MM.1S (cell line): ENCODE data around the gene FANCC.

ENCODE experiments used
- DNase-seq: peaks from one replicate; pipeline ENCODE4 v3.0.0-alpha.2; 2015
- H2AFZ ChIP-seq: fragments of 300-600 bp; sonication (generic); 2 replicates; pipeline ENCODE4 v1.6.0; 2016; ENCODE audit warnings: antibody characterized with exemption, low read length
- H3F3A ChIP-seq: fragments of 300-600 bp; sonication (generic); 2 replicates; pipeline ENCODE4 v1.6.1; 2016; ENCODE audit warnings: mild to moderate bottlenecking, antibody characterized with exemption, low read length, moderate library complexity, mixed read lengths; ENCODE audit not compliant: insufficient read depth
- H3K27ac ChIP-seq: fragments of 300-600 bp; sonication (generic); 2 replicates; pipeline ENCODE4 v1.5.1; 2016; ENCODE audit warnings: mild to moderate bottlenecking, low read length
- H3K27me3 ChIP-seq: fragments of 300-600 bp; sonication (generic); replicated peaks from 2 replicates; pipeline ENCODE4 v1.6.0; 2016; ENCODE audit warnings: low read length; ENCODE audit not compliant: insufficient read depth
- H3K36me3 ChIP-seq: fragments of 300-600 bp; sonication (generic); replicated peaks from 2 replicates; pipeline ENCODE4 v1.6.1; 2016; ENCODE audit warnings: mild to moderate bottlenecking, low read length, mixed read lengths; ENCODE audit not compliant: insufficient read depth
- H3K4me1 ChIP-seq: fragments of 300-600 bp; sonication (generic); 2 replicates; pipeline ENCODE4 v1.6.1; 2016; ENCODE audit warnings: low read length, mixed read lengths
- H3K4me2 ChIP-seq: fragments of 300-600 bp; sonication (generic); 2 replicates; pipeline ENCODE4 v1.6.0; 2016; ENCODE audit warnings: low read depth, low read length
- H3K4me3 ChIP-seq: fragments of 300-600 bp; sonication (generic); 2 replicates; pipeline ENCODE4 v1.5.1; 2016; ENCODE audit warnings: low read length, mixed read lengths
- H3K79me2 ChIP-seq: fragments of 300-600 bp; sonication (generic); 2 replicates; pipeline ENCODE4 v1.6.1; 2016; ENCODE audit warnings: mixed run types, low read length, mixed read lengths
- H3K9ac ChIP-seq: fragments of 300-600 bp; sonication (generic); 2 replicates; pipeline ENCODE4 v1.6.1; 2016; ENCODE audit warnings: low read length, mixed read lengths
- H3K9me2 ChIP-seq: fragments of 300-600 bp; sonication (generic); replicated peaks from 2 replicates; pipeline ENCODE4 v1.6.1; 2016; ENCODE audit warnings: mild to moderate bottlenecking, low read length, mixed read lengths; ENCODE audit not compliant: insufficient read depth
- H3K9me3 ChIP-seq: fragments of 300-600 bp; sonication (generic); replicated peaks from 2 replicates; pipeline ENCODE4 v1.6.1; 2016; ENCODE audit warnings: mild to moderate bottlenecking, low read length, mixed read lengths; ENCODE audit not compliant: insufficient read depth
- H4K20me1 ChIP-seq: fragments of 300-600 bp; sonication (generic); 2 replicates; pipeline ENCODE4 v1.6.1; 2016; ENCODE audit warnings: mild to moderate bottlenecking, low read length, moderate library complexity, mixed read lengths; ENCODE audit not compliant: insufficient read depth
- EZH2 ChIP-seq: fragments of 300-600 bp; sonication (generic); optimal IDR thresholded peaks from 2 replicates; pipeline ENCODE3; 2017; ENCODE audit warnings: low read depth, mild to moderate bottlenecking, antibody characterized with exemption, low read length, mixed read lengths
- EZH2phosphoT487 ChIP-seq: fragments of 300-600 bp; sonication (generic); IDR thresholded peaks from 2 replicates; pipeline ENCODE4 v1.6.1; 2018; ENCODE audit warnings: antibody characterized with exemption, low read length
- TF ChIP-seq, protein P1 (sequence below): fragments of 300-600 bp; sonication (generic); IDR thresholded peaks from 2 replicates; pipeline ENCODE4 v1.5.1; 2016; ENCODE audit warnings: antibody characterized with exemption, low read length, mixed read lengths

FANCC gene

DNA sequence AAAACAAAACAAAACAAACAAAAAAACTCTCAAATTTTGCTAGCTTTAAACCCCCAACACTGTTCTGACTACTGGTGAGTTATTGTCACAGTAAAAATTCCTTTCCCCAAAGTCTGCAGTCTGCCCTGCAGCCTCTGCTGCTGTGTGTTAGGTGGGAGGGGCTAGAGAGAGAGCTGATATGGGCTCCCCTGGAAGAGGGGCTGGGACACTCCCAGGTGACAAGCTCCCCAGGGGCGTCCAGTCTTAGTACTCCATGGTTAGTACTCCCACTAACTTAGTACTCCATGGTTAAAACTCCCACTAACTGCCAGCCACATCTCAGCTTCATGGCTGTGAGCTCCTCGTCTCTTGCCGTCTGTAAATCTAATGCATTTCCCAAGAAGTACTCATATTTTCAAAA is 191.9 kb downstream of the FANCC start:
- Histone ChIP-seq H3K27ac (no peak overlapping the region), H3K79me2 (no peaks in the 10 kb centered on the region), H3K36me3 (no peaks in the 10 kb centered on the region), H3K27me3 (no peaks in the 10 kb centered on the region), H3K4me3 (no peak overlapping the region), H3K4me2 (no peak overlapping the region), H2AFZ (no peak overlapping the region), H3K9ac (no peak overlapping the region), H3K9me2 (no peaks in the 10 kb centered on the region), H3K4me1 (no peaks in the 10 kb centered on the region), H3F3A (no peaks in the 10 kb centered on the region), H3K9me3 (no peaks in the 10 kb centered on the region), H4K20me1 (peaks cover 2% of the 10 kb centered on the region; the same call in 1 of the 2 replicates)
- TF ChIP-seq EZH2phosphoT487 (no peak), EZH2 (no peak)
- TF ChIP-seq, protein P1, sequence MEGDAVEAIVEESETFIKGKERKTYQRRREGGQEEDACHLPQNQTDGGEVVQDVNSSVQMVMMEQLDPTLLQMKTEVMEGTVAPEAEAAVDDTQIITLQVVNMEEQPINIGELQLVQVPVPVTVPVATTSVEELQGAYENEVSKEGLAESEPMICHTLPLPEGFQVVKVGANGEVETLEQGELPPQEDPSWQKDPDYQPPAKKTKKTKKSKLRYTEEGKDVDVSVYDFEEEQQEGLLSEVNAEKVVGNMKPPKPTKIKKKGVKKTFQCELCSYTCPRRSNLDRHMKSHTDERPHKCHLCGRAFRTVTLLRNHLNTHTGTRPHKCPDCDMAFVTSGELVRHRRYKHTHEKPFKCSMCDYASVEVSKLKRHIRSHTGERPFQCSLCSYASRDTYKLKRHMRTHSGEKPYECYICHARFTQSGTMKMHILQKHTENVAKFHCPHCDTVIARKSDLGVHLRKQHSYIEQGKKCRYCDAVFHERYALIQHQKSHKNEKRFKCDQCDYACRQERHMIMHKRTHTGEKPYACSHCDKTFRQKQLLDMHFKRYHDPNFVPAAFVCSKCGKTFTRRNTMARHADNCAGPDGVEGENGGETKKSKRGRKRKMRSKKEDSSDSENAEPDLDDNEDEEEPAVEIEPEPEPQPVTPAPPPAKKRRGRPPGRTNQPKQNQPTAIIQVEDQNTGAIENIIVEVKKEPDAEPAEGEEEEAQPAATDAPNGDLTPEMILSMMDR, result no peak
- no peak for DNase-seq

DNA sequence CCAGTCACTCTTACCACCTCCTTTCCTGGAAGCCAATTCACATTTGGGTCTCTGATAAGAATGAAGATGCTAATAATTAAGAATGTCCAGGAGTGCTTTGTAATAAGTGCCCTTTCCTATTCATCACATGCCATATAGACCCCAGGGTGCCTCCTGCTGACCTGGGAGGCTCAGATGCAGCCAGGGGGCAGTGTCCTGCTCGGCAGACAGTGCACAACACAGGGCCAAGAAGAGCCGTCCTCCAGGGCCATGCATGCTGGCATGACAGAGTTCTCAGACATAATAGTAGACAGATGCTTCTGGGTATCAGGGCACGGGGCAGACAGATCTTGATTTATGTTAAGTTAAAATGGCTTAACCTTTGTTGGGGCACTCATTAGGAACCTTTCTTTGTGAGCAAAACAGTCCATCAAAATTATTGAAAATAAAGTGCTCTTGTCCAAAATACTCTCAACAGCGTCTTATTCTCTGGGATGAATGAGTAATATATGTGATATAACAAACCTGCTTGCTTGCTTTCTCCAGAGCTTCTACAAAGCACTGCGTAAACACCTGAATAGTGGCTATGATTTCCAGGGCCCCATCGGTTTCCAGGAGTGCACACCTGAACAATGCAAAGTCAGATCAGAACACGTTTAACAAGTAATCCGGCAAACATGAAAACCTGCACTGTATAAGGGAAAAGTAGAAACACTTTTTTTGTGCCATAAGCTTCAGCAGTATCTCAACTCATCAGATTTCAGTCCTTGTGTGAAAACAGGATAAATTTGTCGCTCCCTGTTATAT is 192.7 kb downstream of the FANCC start:
- peaks cover 2% of the 10 kb centered on the region; the same call in 1 of the 2 replicates for H4K20me1 ChIP-seq
- no peaks in the 10 kb centered on the region for H3K9me2 ChIP-seq
- H3K79me2 ChIP-seq, result no peaks in the 10 kb centered on the region
- no peak overlapping the region for H3K4me2 ChIP-seq
- no peak for TF ChIP-seq EZH2
- no peak for TF ChIP-seq EZH2phosphoT487
- TF ChIP-seq, protein P1, result no peak
- no peak for DNase-seq
- H2AFZ ChIP-seq, result no peak overlapping the region
- H3K27ac ChIP-seq, result no peak overlapping the region
- H3K9ac ChIP-seq, result no peak overlapping the region
- H3K36me3 ChIP-seq, result no peaks in the 10 kb centered on the region
- no peak overlapping the region for H3K4me3 ChIP-seq
- H3F3A ChIP-seq, result no peaks in the 10 kb centered on the region
- H3K9me3 ChIP-seq, result no peaks in the 10 kb centered on the region
- no peaks in the 10 kb centered on the region for H3K4me1 ChIP-seq
- no peaks in the 10 kb centered on the region for H3K27me3 ChIP-seq

DNA sequence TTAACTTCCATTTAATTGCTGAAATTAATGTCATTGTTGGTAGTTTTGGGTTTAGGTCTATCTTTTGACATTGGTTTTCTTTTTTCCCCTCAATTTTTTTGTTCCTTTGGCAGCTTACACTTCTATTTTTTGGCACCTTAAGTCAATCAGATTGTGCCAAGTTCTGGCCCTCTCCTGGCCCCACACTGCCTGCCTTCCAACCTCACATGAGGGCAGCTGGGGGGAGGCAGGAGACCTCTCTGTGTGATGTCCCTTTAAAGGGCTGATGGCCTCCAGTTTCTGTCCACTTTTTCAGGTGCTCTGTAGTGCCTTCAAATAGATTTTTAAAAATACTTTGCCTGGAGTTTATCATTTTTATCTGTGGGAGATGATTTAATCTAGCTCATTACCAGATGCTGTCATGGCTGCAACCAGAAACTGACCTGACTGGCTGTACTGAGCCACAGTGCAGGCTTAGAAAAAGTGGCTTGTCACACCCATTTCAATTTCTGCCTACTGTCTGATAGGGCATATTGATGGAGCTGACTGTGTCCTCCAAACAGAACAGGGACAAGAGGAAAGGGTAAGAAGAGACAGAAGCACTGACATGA is 196.6 kb downstream of the FANCC start:
- H3K79me2 ChIP-seq, result no peaks in the 10 kb centered on the region
- no peaks in the 10 kb centered on the region for H3F3A ChIP-seq
- H4K20me1 ChIP-seq, result peaks cover 2% of the 10 kb centered on the region; the same call in 1 of the 2 replicates
- H3K27me3 ChIP-seq, result no peaks in the 10 kb centered on the region
- no peak overlapping the region for H2AFZ ChIP-seq
- no peaks in the 10 kb centered on the region for H3K9me3 ChIP-seq
- no peaks in the 10 kb centered on the region for H3K4me1 ChIP-seq
- H3K9ac ChIP-seq, result no peak overlapping the region
- H3K9me2 ChIP-seq, result no peaks in the 10 kb centered on the region
- TF ChIP-seq, protein P1, result no peak
- TF ChIP-seq EZH2, result no peak
- TF ChIP-seq EZH2phosphoT487, result no peak
- DNase-seq, result no peak
- H3K36me3 ChIP-seq, result no peaks in the 10 kb centered on the region
- no peak overlapping the region for H3K27ac ChIP-seq
- H3K4me3 ChIP-seq, result no peak overlapping the region
- no peak overlapping the region for H3K4me2 ChIP-seq
